ENCODE measurements around the gene PLXNA2.

Gene PLXNA2

GRCh38 chr1:208178091-208178529 lies 66.1 kb downstream of the PLXNA2 start:
- DNase-seq, result no peak

GRCh38 chr1:208177656-208178055 lies 66.5 kb downstream of the PLXNA2 start:
- DNase-seq, result no peak

GRCh38 chr1:208176649-208177048 lies 67.5 kb downstream of the PLXNA2 start:
- no peak for DNase-seq

GRCh38 chr1:208175508-208175895 lies 68.7 kb downstream of the PLXNA2 start:
- no peak for DNase-seq

- DNase-seq, result no peak
Measured at GRCh38 chr1:208174731-208175507, 69.3 kb downstream of the PLXNA2 start.

GRCh38 chr1:208174200-208174599 lies 70.0 kb downstream of the PLXNA2 start:
- no peak for DNase-seq

GRCh38 chr1:208173749-208174148 lies 70.4 kb downstream of the PLXNA2 start:
- no peak for DNase-seq

GRCh38 chr1:208172423-208173145 lies 71.6 kb downstream of the PLXNA2 start:
- no peak for DNase-seq

GRCh38 chr1:208171616-208172422 lies 72.4 kb downstream of the PLXNA2 start:
- DNase-seq, result no peak

GRCh38 chr1:208170252-208170651 lies 73.9 kb downstream of the PLXNA2 start:
- DNase-seq, result no peak

GRCh38 chr1:208169081-208169879 lies 74.9 kb downstream of the PLXNA2 start:
- DNase-seq, result no peak

GRCh38 chr1:208167261-208167869 lies 76.8 kb downstream of the PLXNA2 start:
- DNase-seq, result no peak

- DNase-seq, result no peak
Measured at GRCh38 chr1:208166340-208167138, 77.6 kb downstream of the PLXNA2 start.

GRCh38 chr1:208165659-208166058 lies 78.5 kb downstream of the PLXNA2 start:
- no peak for DNase-seq

GRCh38 chr1:208164609-208165008 lies 79.6 kb downstream of the PLXNA2 start:
- no peak for DNase-seq

GRCh38 chr1:208163539-208163938 lies 80.6 kb downstream of the PLXNA2 start:
- no peak for DNase-seq

GRCh38 chr1:208162903-208163302 lies 81.3 kb downstream of the PLXNA2 start:
- no peak for DNase-seq

GRCh38 chr1:208161656-208162375 lies 82.4 kb downstream of the PLXNA2 start:
- no peak for DNase-seq

GRCh38 chr1:208161005-208161404 lies 83.2 kb downstream of the PLXNA2 start:
- no peak for DNase-seq

GRCh38 chr1:208160259-208160819 lies 83.8 kb downstream of the PLXNA2 start:
- DNase-seq, result no peak
